ENCODE measurements around the gene PINLYP.

DNA sequence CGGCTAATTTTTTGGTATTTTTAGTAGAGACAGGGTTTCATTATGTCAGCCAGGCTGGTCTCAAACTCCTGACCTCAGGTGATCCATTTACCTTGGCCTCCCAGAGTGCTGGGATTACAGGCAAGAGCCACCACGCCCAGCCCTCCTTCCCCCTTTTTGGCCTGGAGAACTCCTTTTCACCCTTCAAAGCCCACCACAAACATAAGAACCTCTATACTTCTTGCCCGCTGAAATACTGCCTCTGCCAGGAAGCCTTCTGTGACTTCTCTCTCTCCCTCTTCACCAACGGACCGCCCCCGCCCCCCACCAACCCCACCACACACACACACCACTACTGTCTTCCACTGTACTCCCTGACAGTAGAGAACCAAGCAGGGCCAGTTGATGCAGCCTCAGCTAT is 41.4 kb downstream of the PINLYP start:
- TF ChIP-seq POLR2A (IDR thresholded peaks at IDR 0.05) (no peak), POLR2AphosphoS5 (IDR thresholded peaks at IDR 0.05) (no peak), EP300 (IDR thresholded peaks at IDR 0.05) (no peak)
- TF ChIP-seq, protein P1, sequence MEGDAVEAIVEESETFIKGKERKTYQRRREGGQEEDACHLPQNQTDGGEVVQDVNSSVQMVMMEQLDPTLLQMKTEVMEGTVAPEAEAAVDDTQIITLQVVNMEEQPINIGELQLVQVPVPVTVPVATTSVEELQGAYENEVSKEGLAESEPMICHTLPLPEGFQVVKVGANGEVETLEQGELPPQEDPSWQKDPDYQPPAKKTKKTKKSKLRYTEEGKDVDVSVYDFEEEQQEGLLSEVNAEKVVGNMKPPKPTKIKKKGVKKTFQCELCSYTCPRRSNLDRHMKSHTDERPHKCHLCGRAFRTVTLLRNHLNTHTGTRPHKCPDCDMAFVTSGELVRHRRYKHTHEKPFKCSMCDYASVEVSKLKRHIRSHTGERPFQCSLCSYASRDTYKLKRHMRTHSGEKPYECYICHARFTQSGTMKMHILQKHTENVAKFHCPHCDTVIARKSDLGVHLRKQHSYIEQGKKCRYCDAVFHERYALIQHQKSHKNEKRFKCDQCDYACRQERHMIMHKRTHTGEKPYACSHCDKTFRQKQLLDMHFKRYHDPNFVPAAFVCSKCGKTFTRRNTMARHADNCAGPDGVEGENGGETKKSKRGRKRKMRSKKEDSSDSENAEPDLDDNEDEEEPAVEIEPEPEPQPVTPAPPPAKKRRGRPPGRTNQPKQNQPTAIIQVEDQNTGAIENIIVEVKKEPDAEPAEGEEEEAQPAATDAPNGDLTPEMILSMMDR (IDR thresholded peaks at IDR 0.05), result no peak
